ENCODE data around the gene SEMA4A.

Gene SEMA4A

GRCh38 chr1:156152628-156153027 lies 757 bp upstream of the SEMA4A start:
- intact Hi-C loops (cut with DNase I; ENCODE audit: low total_unique reads) = no loop called here
- Histone ChIP-seq H3K36me3 (no peaks in the 10 kb centered on the region), H3K27ac (no peak overlapping the region), H3K4me3 (no peak overlapping the region), H3K9me3 (no peaks in the 10 kb centered on the region), H3K27me3 (peaks cover 0 to 9% of the 10 kb centered on the region in 2 donors), H3K4me1 (peaks cover 0 to 24% (median 3%) of the 10 kb centered on the region in 4 donors)
- TF ChIP-seq CTCF (IDR thresholded peaks at IDR 0.05) = no peak
- no peak for DNase-seq

GRCh38 chr1:156154317-156154749 lies 948 bp downstream of the SEMA4A start:
- Histone ChIP-seq H3K27ac (no peak overlapping the region), H3K27me3 (peaks cover 0 to 8% of the 10 kb centered on the region in 2 donors), H3K4me3 (no peak overlapping the region), H3K4me1 (peaks cover 0 to 23% (median 3%) of the 10 kb centered on the region in 4 donors), H3K9me3 (no peaks in the 10 kb centered on the region), H3K36me3 (peaks cover 0 to 12% (median 0%) of the 10 kb centered on the region in 3 donors)
- intact Hi-C loops (cut with DNase I; ENCODE audit: low total_unique reads) = no loop called here
- DNase-seq = no peak
- no peak for TF ChIP-seq CTCF (IDR thresholded peaks at IDR 0.05)

- H3K27ac ChIP-seq = no peak overlapping the region
- no peaks in the 10 kb centered on the region for H3K27me3 ChIP-seq
- H3K36me3 ChIP-seq = peaks cover 0 to 12% (median 0%) of the 10 kb centered on the region in 3 donors
- no peak overlapping the region for H3K4me3 ChIP-seq
- intact Hi-C loops (cut with DNase I; ENCODE audit: low total_unique reads) = no loop called here
- DNase-seq = no peak
- no peak for TF ChIP-seq CTCF (IDR thresholded peaks at IDR 0.05)
- no peaks in the 10 kb centered on the region for H3K9me3 ChIP-seq
- H3K4me1 ChIP-seq = peaks cover 0 to 20% (median 5%) of the 10 kb centered on the region in 4 donors
These were observed 2.5 kb downstream of the SEMA4A start for GRCh38 chr1:156155756-156156510.

- Histone ChIP-seq H3K36me3 (peaks cover 0 to 12% (median 0%) of the 10 kb centered on the region in 3 donors), H3K4me1 (peaks cover 0 to 20% (median 5%) of the 10 kb centered on the region in 4 donors), H3K4me3 (no peak overlapping the region), H3K9me3 (no peaks in the 10 kb centered on the region), H3K27me3 (no peaks in the 10 kb centered on the region), H3K27ac (no peak overlapping the region)
- TF ChIP-seq CTCF (IDR thresholded peaks at IDR 0.05) = no peak
- intact Hi-C loops (cut with DNase I; ENCODE audit: low total_unique reads) = no loop called here
- no peak for DNase-seq
These were observed 4.1 kb downstream of the SEMA4A start for GRCh38 chr1:156157506-156157905.

GRCh38 chr1:156157966-156158365 lies 4.6 kb downstream of the SEMA4A start:
- Histone ChIP-seq H3K4me3 (no peak overlapping the region), H3K27me3 (no peaks in the 10 kb centered on the region), H3K27ac (no peak overlapping the region), H3K4me1 (peaks cover 0 to 20% (median 5%) of the 10 kb centered on the region in 4 donors), H3K36me3 (peaks cover 0 to 12% (median 0%) of the 10 kb centered on the region in 3 donors), H3K9me3 (no peaks in the 10 kb centered on the region)
- no peak for DNase-seq
- no peak for TF ChIP-seq CTCF (IDR thresholded peaks at IDR 0.05)
- intact Hi-C loops (cut with DNase I; ENCODE audit: low total_unique reads) = no loop called here

All from tibial artery (tissue), 4 donors.